ENCODE data around the gene RAD18.

Gene RAD18

DNA sequence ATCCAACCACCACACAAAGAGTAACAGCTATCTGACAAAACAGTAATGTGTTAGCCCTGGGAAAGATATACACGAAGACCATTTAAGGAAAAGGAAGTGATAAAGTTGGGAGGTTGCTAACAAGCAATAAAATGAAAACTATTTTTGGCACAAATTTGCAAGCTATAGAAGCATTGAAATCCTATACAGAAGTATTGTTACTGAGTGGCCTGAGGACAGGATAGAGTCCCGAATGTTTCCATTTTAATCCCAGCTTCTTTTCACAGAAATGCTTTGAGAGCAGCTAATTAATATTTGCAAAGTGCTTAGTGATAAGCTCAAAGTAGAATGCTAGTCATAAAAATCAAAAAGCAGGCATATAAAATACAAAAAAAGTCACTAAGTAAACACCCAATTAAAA is 51.5 kb downstream of the RAD18 start:
- no peaks in the 10 kb centered on the region for H3K4me1 ChIP-seq (ENCODE audit: control insufficient read depth, insufficient read depth, low read length)

DNA sequence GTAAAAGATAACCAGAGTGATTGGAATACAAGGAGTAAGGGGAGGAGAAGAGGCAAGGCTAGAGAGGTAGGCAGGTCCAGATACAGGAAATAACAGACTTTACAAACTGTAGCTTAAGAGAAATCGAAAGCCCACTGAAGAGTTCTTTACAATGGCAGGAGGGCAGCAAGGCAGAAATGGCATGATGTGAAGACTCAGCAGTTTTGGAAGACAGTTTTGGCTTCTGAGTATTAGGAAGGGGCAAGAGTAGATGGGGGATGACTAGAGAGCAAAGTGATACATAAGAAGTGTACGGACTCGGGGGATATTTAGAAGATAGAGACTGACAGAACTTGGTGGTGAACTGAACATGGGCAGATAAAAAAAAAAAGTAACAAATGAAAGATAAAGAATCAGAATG is 54.1 kb downstream of the RAD18 start:
- ChIA-PET POLR2A (no interaction called here), CTCF (no interaction called here)
- Histone ChIP-seq H3K9me3 (ENCODE audit: control insufficient read depth, insufficient read depth, low read depth, low read length) (no peaks in the 10 kb centered on the region), H3K36me3 (ENCODE audit: control insufficient read depth in 2 of 2, insufficient read depth in 1 of 2, low read length in 2 of 2) (peaks cover 13 to 35% of the 10 kb centered on the region in 2 experiments), H3K4me1 (ENCODE audit: control insufficient read depth, insufficient read depth, low read length) (no peaks in the 10 kb centered on the region), H3K4me3 (ENCODE audit: low read depth, low read length) (no peak overlapping the region), H3K27ac (ENCODE audit: extremely low read depth, low read depth, low read length) (no peak overlapping the region)
- no peak for TF ChIP-seq ZNF155 (tag by site-specific recombination; IDR thresholded peaks at IDR 0.05)
- TF ChIP-seq HOXD13 (CRISPR knock-in tag; IDR thresholded peaks at IDR 0.05; ENCODE audit: borderline replicate concordance) = no peak
- no peak for TF ChIP-seq ZIC2 (tag by site-specific recombination; IDR thresholded peaks at IDR 0.05)
- TF ChIP-seq ZNF19 (tag by site-specific recombination; IDR thresholded peaks at IDR 0.05; ENCODE audit: low read depth) = no peak
- TF ChIP-seq, protein P1, sequence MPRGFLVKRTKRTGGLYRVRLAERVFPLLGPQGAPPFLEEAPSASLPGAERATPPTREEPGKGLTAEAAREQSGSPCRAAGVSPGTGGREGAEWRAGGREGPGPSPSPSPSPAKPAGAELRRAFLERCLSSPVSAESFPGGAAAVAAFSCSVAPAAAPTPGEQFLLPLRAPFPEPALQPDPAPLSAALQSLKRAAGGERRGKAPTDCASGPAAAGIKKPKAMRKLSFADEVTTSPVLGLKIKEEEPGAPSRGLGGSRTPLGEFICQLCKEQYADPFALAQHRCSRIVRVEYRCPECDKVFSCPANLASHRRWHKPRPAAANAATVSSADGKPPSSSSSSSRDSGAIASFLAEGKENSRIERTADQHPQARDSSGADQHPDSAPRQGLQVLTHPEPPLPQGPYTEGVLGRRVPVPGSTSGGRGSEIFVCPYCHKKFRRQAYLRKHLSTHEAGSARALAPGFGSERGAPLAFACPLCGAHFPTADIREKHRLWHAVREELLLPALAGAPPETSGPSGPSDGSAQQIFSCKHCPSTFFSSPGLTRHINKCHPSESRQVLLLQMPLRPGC (tag by site-specific recombination; IDR thresholded peaks at IDR 0.05) = no peak
- TF ChIP-seq ZNF302 (tag by site-specific recombination; IDR thresholded peaks at IDR 0.05; ENCODE audit: low read depth) = no peak
- TF ChIP-seq ZNF341 (tag by site-specific recombination; IDR thresholded peaks at IDR 0.05; ENCODE audit: low read depth) = no peak
- TF ChIP-seq, protein P2, sequence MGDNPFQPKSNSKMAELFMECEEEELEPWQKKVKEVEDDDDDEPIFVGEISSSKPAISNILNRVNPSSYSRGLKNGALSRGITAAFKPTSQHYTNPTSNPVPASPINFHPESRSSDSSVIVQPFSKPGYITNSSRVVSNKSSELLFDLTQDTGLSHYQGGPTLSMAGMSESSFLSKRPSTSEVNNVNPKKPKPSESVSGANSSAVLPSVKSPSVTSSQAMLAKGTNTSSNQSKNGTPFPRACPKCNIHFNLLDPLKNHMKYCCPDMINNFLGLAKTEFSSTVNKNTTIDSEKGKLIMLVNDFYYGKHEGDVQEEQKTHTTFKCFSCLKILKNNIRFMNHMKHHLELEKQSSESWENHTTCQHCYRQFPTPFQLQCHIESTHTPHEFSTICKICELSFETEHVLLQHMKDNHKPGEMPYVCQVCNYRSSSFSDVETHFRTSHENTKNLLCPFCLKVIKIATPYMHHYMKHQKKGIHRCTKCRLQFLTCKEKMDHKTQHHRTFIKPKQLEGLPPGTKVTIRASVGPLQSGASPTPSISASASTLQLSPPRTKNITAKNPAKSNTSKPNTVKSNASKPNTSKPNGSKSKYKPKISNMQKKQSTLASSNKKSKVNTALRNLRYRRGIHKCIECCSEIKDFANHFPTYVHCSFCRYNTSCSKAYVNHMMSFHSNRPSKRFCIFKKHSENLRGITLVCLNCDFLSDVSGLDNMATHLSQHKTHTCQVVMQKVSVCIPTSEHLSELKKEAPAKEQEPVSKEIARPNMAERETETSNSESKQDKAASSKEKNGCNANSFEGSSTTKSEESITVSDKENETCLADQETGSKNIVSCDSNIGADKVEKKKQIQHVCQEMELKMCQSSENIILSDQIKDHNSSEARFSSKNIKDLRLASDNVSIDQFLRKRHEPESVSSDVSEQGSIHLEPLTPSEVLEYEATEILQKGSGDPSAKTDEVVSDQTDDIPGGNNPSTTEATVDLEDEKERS (tag by site-specific recombination; IDR thresholded peaks at IDR 0.05) = no peak
- no peak for TF ChIP-seq ZNF266 (tag by site-specific recombination; IDR thresholded peaks at IDR 0.05; ENCODE audit: low read depth)
- TF ChIP-seq, protein P3, sequence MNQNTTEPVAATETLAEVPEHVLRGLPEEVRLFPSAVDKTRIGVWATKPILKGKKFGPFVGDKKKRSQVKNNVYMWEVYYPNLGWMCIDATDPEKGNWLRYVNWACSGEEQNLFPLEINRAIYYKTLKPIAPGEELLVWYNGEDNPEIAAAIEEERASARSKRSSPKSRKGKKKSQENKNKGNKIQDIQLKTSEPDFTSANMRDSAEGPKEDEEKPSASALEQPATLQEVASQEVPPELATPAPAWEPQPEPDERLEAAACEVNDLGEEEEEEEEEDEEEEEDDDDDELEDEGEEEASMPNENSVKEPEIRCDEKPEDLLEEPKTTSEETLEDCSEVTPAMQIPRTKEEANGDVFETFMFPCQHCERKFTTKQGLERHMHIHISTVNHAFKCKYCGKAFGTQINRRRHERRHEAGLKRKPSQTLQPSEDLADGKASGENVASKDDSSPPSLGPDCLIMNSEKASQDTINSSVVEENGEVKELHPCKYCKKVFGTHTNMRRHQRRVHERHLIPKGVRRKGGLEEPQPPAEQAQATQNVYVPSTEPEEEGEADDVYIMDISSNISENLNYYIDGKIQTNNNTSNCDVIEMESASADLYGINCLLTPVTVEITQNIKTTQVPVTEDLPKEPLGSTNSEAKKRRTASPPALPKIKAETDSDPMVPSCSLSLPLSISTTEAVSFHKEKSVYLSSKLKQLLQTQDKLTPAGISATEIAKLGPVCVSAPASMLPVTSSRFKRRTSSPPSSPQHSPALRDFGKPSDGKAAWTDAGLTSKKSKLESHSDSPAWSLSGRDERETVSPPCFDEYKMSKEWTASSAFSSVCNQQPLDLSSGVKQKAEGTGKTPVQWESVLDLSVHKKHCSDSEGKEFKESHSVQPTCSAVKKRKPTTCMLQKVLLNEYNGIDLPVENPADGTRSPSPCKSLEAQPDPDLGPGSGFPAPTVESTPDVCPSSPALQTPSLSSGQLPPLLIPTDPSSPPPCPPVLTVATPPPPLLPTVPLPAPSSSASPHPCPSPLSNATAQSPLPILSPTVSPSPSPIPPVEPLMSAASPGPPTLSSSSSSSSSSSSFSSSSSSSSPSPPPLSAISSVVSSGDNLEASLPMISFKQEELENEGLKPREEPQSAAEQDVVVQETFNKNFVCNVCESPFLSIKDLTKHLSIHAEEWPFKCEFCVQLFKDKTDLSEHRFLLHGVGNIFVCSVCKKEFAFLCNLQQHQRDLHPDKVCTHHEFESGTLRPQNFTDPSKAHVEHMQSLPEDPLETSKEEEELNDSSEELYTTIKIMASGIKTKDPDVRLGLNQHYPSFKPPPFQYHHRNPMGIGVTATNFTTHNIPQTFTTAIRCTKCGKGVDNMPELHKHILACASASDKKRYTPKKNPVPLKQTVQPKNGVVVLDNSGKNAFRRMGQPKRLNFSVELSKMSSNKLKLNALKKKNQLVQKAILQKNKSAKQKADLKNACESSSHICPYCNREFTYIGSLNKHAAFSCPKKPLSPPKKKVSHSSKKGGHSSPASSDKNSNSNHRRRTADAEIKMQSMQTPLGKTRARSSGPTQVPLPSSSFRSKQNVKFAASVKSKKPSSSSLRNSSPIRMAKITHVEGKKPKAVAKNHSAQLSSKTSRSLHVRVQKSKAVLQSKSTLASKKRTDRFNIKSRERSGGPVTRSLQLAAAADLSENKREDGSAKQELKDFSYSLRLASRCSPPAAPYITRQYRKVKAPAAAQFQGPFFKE (tag by site-specific recombination; IDR thresholded peaks at IDR 0.05; ENCODE audit: borderline replicate concordance) = no peak
- no peak for TF ChIP-seq ZNF133 (tag by site-specific recombination; IDR thresholded peaks at IDR 0.05)
- no peak for TF ChIP-seq ZNF16 (tag by site-specific recombination; IDR thresholded peaks at IDR 0.05; ENCODE audit: low read depth)

More for the DNA sequence above, 51.5 kb downstream of the RAD18 start:
- Histone ChIP-seq H3K9me3 (ENCODE audit: control insufficient read depth, insufficient read depth, low read depth, low read length) (no peaks in the 10 kb centered on the region), H3K36me3 (ENCODE audit: control insufficient read depth in 2 of 2, insufficient read depth in 1 of 2, low read length in 2 of 2) (peaks cover 15 to 36% of the 10 kb centered on the region in 2 experiments), H3K4me3 (ENCODE audit: low read depth, low read length) (no peak overlapping the region), H3K27ac (ENCODE audit: extremely low read depth, low read depth, low read length) (no peak overlapping the region)
- CTCF ChIA-PET = interaction anchor here (1.6 kb wide), 1 partner anchor 142 kb away, joined by 6 read pairs; the partner anchor contains the start of gene OXTR
- no peak for TF ChIP-seq BCL11B (tag by site-specific recombination; IDR thresholded peaks at IDR 0.05; ENCODE audit: low read depth)
- TF ChIP-seq, protein P4, sequence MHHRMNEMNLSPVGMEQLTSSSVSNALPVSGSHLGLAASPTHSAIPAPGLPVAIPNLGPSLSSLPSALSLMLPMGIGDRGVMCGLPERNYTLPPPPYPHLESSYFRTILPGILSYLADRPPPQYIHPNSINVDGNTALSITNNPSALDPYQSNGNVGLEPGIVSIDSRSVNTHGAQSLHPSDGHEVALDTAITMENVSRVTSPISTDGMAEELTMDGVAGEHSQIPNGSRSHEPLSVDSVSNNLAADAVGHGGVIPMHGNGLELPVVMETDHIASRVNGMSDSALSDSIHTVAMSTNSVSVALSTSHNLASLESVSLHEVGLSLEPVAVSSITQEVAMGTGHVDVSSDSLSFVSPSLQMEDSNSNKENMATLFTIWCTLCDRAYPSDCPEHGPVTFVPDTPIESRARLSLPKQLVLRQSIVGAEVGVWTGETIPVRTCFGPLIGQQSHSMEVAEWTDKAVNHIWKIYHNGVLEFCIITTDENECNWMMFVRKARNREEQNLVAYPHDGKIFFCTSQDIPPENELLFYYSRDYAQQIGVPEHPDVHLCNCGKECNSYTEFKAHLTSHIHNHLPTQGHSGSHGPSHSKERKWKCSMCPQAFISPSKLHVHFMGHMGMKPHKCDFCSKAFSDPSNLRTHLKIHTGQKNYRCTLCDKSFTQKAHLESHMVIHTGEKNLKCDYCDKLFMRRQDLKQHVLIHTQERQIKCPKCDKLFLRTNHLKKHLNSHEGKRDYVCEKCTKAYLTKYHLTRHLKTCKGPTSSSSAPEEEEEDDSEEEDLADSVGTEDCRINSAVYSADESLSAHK (tag by site-specific recombination; IDR thresholded peaks at IDR 0.05) = 0 out of 2 replicates have a peak, but pooled peaks have one; percentile 11
- TF ChIP-seq, protein P5, sequence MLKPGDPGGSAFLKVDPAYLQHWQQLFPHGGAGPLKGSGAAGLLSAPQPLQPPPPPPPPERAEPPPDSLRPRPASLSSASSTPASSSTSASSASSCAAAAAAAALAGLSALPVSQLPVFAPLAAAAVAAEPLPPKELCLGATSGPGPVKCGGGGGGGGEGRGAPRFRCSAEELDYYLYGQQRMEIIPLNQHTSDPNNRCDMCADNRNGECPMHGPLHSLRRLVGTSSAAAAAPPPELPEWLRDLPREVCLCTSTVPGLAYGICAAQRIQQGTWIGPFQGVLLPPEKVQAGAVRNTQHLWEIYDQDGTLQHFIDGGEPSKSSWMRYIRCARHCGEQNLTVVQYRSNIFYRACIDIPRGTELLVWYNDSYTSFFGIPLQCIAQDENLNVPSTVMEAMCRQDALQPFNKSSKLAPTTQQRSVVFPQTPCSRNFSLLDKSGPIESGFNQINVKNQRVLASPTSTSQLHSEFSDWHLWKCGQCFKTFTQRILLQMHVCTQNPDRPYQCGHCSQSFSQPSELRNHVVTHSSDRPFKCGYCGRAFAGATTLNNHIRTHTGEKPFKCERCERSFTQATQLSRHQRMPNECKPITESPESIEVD (tag by site-specific recombination; IDR thresholded peaks at IDR 0.05) = peak; percentile 61; the same call in 1 of the 2 replicates
- POLR2A ChIA-PET = no interaction called here
